Measurements from ENCODE around the gene PI3.
"Not testable (repeated sequence)": the region's sequence is repeated elsewhere in the genome, so short reads cannot be mapped to it uniquely, and the experiment has no call there.

Gene PI3, protein sequence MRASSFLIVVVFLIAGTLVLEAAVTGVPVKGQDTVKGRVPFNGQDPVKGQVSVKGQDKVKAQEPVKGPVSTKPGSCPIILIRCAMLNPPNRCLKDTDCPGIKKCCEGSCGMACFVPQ

DNA sequence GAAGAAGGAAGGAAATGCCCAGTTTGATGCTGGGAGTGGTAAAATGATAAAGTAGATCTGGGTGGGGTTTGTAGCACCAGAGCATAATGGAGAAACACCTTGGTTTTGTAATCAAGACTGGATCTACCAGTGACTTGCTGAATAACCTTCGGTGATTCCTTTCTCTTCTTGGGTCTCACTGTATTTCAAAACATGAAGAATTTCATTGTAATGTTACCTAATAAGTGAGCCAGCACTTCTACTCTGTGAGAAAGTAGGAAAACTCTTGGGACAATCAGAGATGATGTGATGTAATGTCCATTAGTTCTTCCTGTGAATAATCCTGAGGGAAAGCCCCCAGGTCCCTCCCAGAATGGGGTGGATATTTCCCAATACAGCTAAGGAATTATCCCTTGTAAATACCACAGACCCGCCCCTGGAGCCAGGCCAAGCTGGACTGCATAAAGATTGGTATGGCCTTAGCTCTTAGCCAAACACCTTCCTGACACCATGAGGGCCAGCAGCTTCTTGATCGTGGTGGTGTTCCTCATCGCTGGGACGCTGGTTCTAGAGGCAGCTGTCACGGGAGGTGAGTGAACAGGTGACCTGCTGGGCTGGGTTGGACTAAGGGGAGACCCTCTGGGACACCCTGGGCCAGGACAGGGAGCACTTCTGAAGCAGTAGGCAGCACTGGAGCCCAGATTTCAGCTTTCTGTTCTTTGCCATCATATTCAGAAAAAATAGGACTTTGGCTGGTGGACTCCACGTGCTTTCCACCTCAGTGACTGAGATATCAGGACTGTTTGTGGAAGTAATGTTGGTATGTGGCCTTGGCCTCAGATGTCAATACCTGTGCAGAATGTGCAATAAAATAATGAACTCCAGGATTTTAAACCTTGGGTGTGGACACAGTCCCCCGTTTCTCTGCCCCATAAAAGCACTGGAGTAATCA, at the start of gene PI3:
Gene PI3, plus strand, starts transcription at position 469 of the 931 bp plus-strand sequence. Its CDS starts 21 bp downstream, at position 490.
- no peak for DNase-seq

- DNase-seq, result no peak
These were observed 46.6 kb upstream of the PI3 start for GRCh38 chr20:45128099-45128498.

DNA sequence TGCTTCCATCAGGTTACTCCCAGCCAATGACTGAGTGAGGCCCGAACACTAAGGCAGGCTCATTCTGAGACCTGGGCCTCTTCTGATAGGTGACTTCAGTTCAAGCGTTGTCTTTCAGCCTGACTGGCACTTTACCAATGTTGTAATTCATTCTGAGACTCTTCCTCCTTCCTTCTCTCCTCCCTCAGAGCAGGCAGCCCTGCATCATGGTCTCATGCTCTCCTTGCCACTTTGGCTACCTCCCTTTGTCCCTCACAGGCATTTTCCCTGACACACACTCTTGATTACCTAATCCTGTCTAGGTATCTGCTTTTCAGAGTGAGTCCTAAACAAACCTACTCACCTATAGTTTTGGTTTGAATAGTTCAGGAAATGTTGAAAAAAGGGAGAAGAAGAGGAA, 37.8 kb upstream of the PI3 start:
- DNase-seq, result no peak

GRCh38 chr20:45138561-45139300, 36.0 kb upstream of the PI3 start:
- no peak for DNase-seq

DNA sequence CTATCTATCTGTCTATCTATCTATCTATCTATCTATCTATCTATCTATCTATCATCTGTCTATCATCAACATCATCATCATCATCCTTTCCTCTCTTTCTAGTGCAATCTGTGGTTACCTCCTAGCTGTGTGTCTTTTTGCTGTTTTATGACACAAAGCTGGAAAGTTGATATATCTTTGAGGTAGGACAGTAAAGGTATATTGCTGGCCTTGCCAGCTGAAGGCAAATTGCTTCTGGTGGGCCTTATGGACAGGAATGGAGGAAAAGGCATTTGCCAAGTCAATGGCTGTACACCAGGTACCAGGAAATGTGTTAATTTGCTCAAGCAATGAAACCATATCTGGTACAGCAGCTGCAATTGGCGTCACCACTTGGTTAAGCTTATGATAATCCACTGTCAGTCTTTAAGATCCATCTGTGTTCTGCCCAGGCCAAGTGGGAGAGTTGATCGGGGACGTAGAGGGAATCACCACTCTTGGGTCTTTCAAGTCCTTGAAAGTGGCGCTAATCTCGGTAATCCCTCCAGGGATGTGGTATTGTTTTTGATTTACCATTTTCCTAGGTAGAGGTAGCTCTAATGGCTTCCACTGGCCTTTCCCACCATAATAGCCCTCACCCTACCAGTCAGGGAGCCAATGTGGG, 34.8 kb upstream of the PI3 start:
- DNase-seq, result not testable (repeated sequence)

DNA sequence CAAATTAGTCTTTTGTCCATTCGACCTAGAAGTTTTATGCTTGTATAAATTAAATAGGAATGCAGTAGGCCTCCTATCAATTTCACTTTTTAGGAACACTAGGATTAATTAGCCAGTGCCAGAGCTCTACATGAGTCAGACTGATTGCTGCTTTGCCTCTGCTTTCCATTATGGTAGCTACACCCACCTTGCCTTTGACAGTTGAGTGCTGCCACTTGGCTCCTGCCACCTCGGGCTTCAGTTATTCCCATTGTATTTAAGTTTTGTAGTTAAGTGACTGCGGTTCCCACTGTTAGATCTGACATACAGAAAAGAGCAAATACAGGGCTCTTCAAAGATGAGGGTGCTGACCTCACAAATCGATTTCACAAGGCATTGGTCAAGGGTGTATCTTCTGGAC, 33.9 kb upstream of the PI3 start:
- no peak for DNase-seq

DNA sequence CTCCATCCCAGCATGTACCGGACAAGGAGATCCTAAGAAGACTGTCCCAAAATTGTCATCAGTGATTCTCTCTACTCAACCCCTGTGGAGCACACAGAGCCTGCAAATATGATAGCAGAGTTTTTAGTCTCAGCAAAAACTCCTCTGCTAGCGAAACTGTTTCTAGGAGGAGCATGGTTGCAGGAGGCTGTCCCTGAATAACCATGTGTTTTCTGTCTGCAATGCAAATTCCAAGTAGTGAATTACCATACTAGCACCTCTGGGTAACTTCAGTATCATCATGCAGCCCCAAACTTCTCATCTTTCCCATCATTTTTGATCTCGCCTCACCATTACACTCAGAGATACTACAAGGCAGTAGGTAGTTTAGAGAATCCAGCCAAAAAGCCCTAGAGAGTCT, 25.6 kb upstream of the PI3 start:
- DNase-seq, result no peak

DNA sequence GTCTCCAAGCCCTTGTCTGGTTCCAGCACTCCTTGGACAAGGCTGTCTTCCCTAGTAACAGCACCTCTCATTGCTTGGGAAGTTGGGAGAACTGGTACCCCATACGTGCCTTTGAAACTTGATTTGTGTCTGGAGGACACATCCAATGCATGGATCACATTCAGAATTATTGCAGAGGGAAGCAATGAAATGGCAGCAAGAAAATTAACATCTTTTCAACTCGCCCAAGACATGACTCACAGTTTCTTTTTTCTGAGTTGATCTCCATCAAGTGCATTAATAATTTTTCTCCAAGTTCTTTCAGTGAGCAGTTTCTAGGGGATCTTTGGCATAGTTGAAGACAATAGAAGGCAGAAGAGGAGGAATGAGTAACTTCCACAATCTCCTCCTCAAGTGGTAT, 22.3 kb upstream of the PI3 start:
- no peak for DNase-seq

DNA sequence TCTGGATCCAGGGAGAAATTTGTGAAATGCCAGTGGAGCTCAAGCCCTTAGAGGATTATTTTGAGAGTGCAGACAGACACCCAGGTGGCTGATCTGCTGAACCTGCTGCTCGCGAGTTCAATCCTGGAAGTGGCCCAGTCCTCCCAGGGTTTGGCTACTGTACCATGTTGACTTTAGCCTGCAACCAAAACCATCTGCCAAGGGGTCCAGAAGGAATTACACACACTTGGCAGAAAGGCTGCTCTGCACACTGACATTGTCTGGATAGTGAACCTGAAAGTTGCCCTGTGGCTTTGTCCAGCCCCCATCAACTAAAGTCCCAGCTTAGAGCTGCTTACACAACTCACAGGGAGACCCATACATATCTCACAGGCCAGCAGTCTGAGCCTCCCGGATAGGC, 21.6 kb upstream of the PI3 start:
- DNase-seq, result no peak

- no peak for DNase-seq
These were observed 20.9 kb upstream of the PI3 start for GRCh38 chr20:45153752-45154151.

DNA sequence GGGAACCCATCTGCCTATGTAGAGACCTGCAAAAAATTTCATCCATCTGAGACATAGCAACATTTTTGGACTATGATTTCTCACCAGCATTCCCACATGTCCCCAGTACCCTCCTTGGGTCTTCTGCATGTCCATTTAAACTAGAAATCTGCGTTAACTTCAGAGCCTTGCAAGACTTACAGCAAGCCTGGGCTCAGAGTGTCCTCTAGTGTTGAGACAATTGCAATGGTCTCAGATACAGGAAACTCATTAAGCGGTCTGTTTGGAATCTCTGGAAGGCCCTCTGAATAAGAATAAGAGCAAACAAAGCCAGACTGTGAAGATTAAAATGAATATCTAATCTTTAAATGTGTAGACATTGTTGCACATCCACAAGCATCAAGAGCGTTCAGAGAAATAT, 20.5 kb upstream of the PI3 start:
- DNase-seq, result no peak

- not testable (repeated sequence) for DNase-seq
These were observed 19.9 kb upstream of the PI3 start for GRCh38 chr20:45154794-45155193.

GRCh38 chr20:45156713-45157112, 18.0 kb upstream of the PI3 start:
- DNase-seq, result no peak

DNA sequence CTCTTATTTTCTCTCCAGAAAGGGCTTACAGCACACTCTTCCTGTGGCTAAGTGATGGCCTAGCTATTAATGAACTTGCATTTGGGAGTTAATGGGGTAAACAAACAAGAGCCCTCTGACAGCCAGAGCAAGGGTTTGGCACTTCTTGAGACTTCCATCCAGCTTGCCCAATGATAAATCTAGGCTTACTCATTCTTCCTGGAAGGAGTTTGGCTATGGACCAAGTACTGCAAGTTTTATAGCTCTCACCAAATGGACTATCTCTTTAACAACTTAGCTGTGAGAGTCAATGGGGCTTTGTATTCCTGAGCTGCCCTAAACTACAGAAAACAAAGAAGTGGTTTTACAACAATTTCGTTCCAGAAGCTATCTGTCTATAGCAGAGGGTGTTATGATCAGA, 16.7 kb upstream of the PI3 start:
- no peak for DNase-seq

GRCh38 chr20:45163083-45163803, 11.5 kb upstream of the PI3 start:
- DNase-seq, result no peak

GRCh38 chr20:45164906-45165305, 9.8 kb upstream of the PI3 start:
- no peak for DNase-seq

DNA sequence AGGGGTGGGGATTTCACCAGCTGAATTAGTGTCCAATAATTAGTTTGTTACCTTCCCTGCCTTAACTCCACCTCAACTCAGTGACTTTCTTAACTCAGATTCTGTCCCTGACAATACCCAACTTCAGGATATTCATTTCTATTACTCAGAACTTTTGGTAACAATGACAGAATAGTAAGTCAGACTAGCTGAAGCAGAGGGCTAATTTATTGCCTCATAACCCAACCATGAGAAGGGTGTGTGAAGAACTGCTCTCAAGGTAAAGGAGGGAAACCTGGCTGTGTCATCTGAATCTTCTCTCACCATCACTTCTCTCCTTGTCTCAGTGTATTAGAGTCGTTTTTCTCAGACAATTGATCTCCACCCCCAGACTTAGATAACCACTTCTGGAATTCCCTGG, 1.2 kb upstream of the PI3 start:
- no peak for DNase-seq

DNA sequence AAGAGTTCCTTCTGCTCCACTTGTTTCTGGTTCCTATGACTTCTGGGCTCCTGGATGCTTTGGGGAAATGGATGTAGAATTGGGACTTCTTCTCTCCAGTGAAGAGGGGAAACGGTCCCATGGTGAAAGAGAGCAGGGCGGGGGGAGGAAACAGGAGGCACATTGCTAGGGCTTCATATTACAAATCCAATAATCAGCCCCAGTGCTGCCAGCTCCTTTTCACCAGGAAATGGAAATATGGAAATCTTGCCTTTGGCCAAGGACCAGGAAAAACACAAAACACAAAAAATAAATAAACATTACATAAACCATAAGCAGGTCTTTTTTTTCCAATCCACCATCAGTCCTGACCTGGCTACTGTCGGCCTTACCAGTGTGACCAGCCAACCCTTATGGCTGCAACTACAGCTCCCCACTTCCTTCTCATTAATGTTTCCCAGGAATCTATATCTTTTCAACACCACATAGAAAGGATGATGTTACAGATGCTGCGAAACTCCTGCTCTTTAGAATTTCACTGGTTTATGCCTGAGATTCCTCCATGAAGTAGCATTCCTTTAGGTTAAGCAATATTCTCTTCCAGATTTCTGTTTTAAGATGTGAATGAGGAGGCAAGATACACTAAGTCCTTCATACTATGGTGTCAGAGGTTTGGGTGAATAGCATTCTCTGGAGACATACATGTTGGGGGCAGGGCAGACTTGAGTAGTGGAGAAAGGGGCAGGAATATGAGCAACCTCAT, 2.0 kb downstream of the PI3 start:
- no peak for DNase-seq

DNA sequence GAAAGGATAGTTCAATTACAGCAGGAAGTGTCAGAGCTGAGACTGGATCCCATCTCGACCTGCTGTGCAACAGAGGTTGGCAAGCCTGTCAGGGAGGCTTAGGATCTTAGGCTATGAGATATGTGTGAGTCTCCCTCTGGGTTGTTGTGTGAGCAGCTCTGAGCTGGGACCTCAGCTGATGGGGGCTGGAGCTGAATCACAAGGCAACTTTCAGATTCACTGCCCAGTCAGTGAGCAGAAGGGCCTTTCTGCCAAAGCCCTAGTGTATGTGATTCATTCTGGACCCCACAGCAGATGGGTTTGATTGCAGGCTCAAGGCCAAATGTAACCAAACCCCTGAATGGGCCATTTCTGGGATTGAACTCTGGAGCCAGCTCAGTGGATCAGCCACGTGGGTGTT, 4.5 kb downstream of the PI3 start:
- DNase-seq, result no peak

GRCh38 chr20:45181639-45182038, 6.9 kb downstream of the PI3 start:
- no peak for DNase-seq

DNA sequence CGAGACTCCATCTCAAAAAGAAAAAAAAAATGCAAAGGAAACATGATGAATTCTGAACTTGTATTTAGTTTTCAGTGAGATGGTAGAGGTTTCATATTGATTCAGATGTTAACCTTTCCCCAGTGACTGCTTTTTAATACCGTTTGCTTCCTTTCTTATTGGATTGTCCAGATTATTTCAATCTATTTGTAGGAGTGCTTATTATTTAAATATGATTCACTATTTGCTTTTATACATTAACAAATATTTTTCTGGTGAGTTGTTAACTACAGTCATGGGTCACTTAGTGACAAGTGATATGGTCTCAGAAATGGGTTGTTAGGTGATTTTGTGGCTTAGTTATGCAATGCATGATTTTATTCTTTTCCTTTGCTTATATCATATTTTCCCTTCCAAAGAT, 8.4 kb downstream of the PI3 start:
- DNase-seq, result no peak

DNA sequence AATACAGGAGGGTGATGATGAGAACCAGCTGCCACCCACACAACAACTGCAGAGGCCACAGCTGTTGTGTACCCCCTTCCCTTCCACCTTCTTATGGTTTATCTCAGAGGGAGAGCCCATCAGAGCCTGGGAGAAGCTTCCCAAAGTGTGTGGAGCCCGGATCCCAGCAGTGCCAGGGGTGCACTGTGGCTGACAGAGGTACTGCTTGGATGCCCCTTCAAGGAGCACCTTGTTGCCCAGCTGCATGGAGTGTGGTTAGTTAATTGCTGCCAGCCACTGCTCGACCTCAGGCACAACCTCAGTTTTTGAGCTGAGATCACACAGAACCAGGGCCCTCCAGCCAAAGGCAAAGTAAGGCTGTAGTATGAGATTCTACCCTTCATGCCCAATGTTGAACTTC, 13.0 kb downstream of the PI3 start:
- peak; percentile 12 for DNase-seq

Measured in NCI-H510A (cell line).